Measurements from ENCODE around the gene AKT2.

The AKT2 gene

GRCh38 chr19:40234429-40235237, 50.5 kb downstream of the AKT2 start:
- Histone ChIP-seq H3K4me3 (ENCODE audit: low read length) (no peak overlapping the region), H3K27me3 (ENCODE audit: low read depth, low read length) (no peaks in the 10 kb centered on the region), H3K79me2 (ENCODE audit: low read length) (no peaks in the 10 kb centered on the region), H3K9me3 (ENCODE audit: insufficient read depth, low read length) (no peaks in the 10 kb centered on the region), H3K4me2 (ENCODE audit: low read length) (no peak overlapping the region), H3K27ac (ENCODE audit: low read length) (no peak overlapping the region), H4K20me1 (ENCODE audit: insufficient read depth, low read length) (no peaks in the 10 kb centered on the region), H2AFZ (ENCODE audit: low read depth, low read length) (no peak overlapping the region), H3K36me3 (replicated peaks; ENCODE audit: low read depth, low read length) (peaks cover 31% of the 10 kb centered on the region), H3K9ac (ENCODE audit: low read length) (no peak overlapping the region), H3K4me1 (ENCODE audit: low read length) (no peaks in the 10 kb centered on the region)
- no peak for TF ChIP-seq CTCF (IDR thresholded peaks at IDR 0.05; ENCODE audit: low read depth, low read length)
- no peak for TF ChIP-seq EZH2phosphoT487 (IDR thresholded peaks at IDR 0.05; ENCODE audit: low read depth)

DNA sequence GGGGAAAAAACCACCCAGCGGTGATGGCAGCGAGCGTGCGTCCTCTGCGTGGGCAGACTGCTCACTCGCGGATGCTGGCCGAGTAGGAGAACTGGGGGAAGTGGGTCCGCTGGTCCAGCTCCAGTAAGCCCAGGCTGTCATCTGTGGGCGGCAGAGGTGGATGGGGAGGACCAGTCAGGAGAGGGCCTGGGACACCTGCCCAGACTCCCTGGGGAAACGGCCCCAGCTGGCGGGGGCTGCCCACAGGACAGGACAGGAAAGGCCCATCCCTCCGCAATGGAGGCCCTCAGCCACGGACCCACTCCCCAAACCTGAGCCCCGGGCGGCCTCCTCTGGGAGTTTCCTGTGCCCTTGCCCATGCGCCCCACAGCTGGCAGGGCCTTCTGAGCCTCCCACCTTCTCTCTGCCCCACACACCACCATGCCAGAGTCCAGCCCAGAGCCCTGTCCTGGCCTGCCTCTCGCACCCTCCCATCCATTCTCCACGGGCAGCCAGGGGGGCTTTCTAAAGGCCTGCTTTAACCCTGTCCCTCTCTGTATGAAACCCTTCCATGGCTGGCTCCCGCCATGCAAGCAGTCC, 51.2 kb downstream of the AKT2 start:
- Histone ChIP-seq H3K27me3 (ENCODE audit: low read depth, low read length) (no peaks in the 10 kb centered on the region), H3K36me3 (replicated peaks; ENCODE audit: low read depth, low read length) (peaks cover 25% of the 10 kb centered on the region), H3K27ac (ENCODE audit: low read length) (no peak overlapping the region), H4K20me1 (ENCODE audit: insufficient read depth, low read length) (no peaks in the 10 kb centered on the region), H3K4me2 (ENCODE audit: low read length) (no peak overlapping the region), H3K4me1 (ENCODE audit: low read length) (no peaks in the 10 kb centered on the region), H3K79me2 (ENCODE audit: low read length) (no peaks in the 10 kb centered on the region), H3K9ac (ENCODE audit: low read length) (no peak overlapping the region), H3K4me3 (ENCODE audit: low read length) (no peak overlapping the region), H2AFZ (ENCODE audit: low read depth, low read length) (no peak overlapping the region), H3K9me3 (ENCODE audit: insufficient read depth, low read length) (no peaks in the 10 kb centered on the region)
- TF ChIP-seq EZH2phosphoT487 (IDR thresholded peaks at IDR 0.05; ENCODE audit: low read depth) (no peak), CTCF (IDR thresholded peaks at IDR 0.05; ENCODE audit: low read depth, low read length) (no peak)

- no peak for TF ChIP-seq CTCF (IDR thresholded peaks at IDR 0.05; ENCODE audit: low read depth, low read length)
- TF ChIP-seq EZH2phosphoT487 (IDR thresholded peaks at IDR 0.05; ENCODE audit: low read depth) = no peak
- Histone ChIP-seq H3K27me3 (ENCODE audit: low read depth, low read length) (no peaks in the 10 kb centered on the region), H4K20me1 (ENCODE audit: insufficient read depth, low read length) (no peaks in the 10 kb centered on the region), H3K79me2 (ENCODE audit: low read length) (no peaks in the 10 kb centered on the region), H3K4me2 (ENCODE audit: low read length) (no peak overlapping the region), H3K36me3 (replicated peaks; ENCODE audit: low read depth, low read length) (peaks cover 19% of the 10 kb centered on the region), H3K4me1 (ENCODE audit: low read length) (no peaks in the 10 kb centered on the region), H3K4me3 (ENCODE audit: low read length) (no peak overlapping the region), H3K9me3 (ENCODE audit: insufficient read depth, low read length) (no peaks in the 10 kb centered on the region), H3K9ac (ENCODE audit: low read length) (no peak overlapping the region), H3K27ac (ENCODE audit: low read length) (no peak overlapping the region), H2AFZ (ENCODE audit: low read depth, low read length) (no peak overlapping the region)
Measured at GRCh38 chr19:40232949-40233810, 52.0 kb downstream of the AKT2 start.

GRCh38 chr19:40232479-40232878, 52.7 kb downstream of the AKT2 start:
- TF ChIP-seq CTCF (IDR thresholded peaks at IDR 0.05; ENCODE audit: low read depth, low read length) (no peak), EZH2phosphoT487 (IDR thresholded peaks at IDR 0.05; ENCODE audit: low read depth) (no peak)
- Histone ChIP-seq H3K27ac (ENCODE audit: low read length) (no peak overlapping the region), H4K20me1 (ENCODE audit: insufficient read depth, low read length) (no peaks in the 10 kb centered on the region), H3K4me1 (ENCODE audit: low read length) (no peaks in the 10 kb centered on the region), H3K9me3 (ENCODE audit: insufficient read depth, low read length) (no peaks in the 10 kb centered on the region), H3K4me2 (ENCODE audit: low read length) (no peak overlapping the region), H3K9ac (ENCODE audit: low read length) (no peak overlapping the region), H3K36me3 (replicated peaks; ENCODE audit: low read depth, low read length) (peaks cover 15% of the 10 kb centered on the region), H2AFZ (ENCODE audit: low read depth, low read length) (no peak overlapping the region), H3K79me2 (ENCODE audit: low read length) (no peaks in the 10 kb centered on the region), H3K27me3 (ENCODE audit: low read depth, low read length) (no peaks in the 10 kb centered on the region), H3K4me3 (ENCODE audit: low read length) (no peak overlapping the region)
